Smooth muscle cell (in vitro differentiated cells): Measurements from ENCODE around the gene PPEF1. TPM values are rescaled to one million over a fixed set of nuclear protein-coding genes. Genes with fewer than 3 reads are reported as not detected.

Source experiments
- DNase-seq: peaks from one replicate; lab custom pipeline; 2025; ENCODE audit not compliant: unreplicated experiment; lab: John Stamatoyannopoulos, UW
- H2AFZ ChIP-seq: fragments of 200-600 bp; sonication (generic); 2 replicates; pipeline ENCODE4 v1.6.0; 2016; ENCODE audit warnings: antibody characterized with exemption, low read depth, mild to moderate bottlenecking
- H3F3A ChIP-seq: fragments of 200-600 bp; sonication (generic); 2 replicates; pipeline ENCODE4 v1.6.0; 2017; ENCODE audit warnings: antibody characterized with exemption, low read depth
- H3K27ac ChIP-seq: fragments of 200-600 bp; sonication (generic); 2 replicates; pipeline ENCODE4 v1.5.1; 2016; ENCODE audit warnings: low read depth, mild to moderate bottlenecking
- H3K27me3 ChIP-seq: fragments of 200-600 bp; sonication (generic); 2 replicates; pipeline ENCODE4 v1.6.1; 2016; ENCODE audit warnings: low read depth, mild to moderate bottlenecking
- H3K36me3 ChIP-seq: fragments of 200-600 bp; sonication (generic); 2 replicates; pipeline ENCODE4 v1.5.1; 2016; ENCODE audit warnings: low read depth
- H3K4me1 ChIP-seq: fragments of 200-600 bp; sonication (generic); 2 replicates; pipeline ENCODE4 v1.5.1; 2016; ENCODE audit warnings: low read depth
- H3K4me2 ChIP-seq: fragments of 200-600 bp; sonication (generic); 2 replicates; pipeline ENCODE4 v1.6.0; 2016; ENCODE audit warnings: mild to moderate bottlenecking
- H3K4me3 ChIP-seq: fragments of 200-600 bp; sonication (generic); 2 replicates; pipeline ENCODE4 v1.5.1; 2016; ENCODE audit warnings: mild to moderate bottlenecking
- H3K79me2 ChIP-seq: fragments of 200-600 bp; sonication (generic); 2 replicates; pipeline ENCODE4 v1.6.0; 2016; ENCODE audit warnings: low read depth, mild to moderate bottlenecking
- H3K9ac ChIP-seq: fragments of 200-600 bp; sonication (generic); 2 replicates; pipeline ENCODE4 v1.6.0; 2016; ENCODE audit warnings: low read depth
- H3K9me3 ChIP-seq: fragments of 200-600 bp; sonication (generic); replicated peaks from 2 replicates; pipeline ENCODE4 v1.5.1; 2016; ENCODE audit warnings: low read depth
- H4K20me1 ChIP-seq: fragments of 200-600 bp; sonication (generic); 2 replicates; pipeline ENCODE4 v1.6.0; 2016; ENCODE audit warnings: low read depth
- CTCF ChIP-seq: fragments of 200-600 bp; sonication (generic); IDR thresholded peaks from 2 replicates; pipeline ENCODE4 v1.5.1; 2017; ENCODE audit warnings: borderline replicate concordance, mild to moderate bottlenecking, antibody characterized with exemption; ENCODE audit not compliant: insufficient read depth, poor library complexity, severe bottlenecking
- WGBS: methylation state at CpG from one replicate; pipeline ENCODE4 v1.1.7; 2016; ENCODE audit warnings: low lambda C conversion rate; 5-methylcytosine and 5-hydroxymethylcytosine counted together
- polyA plus RNA-seq: library from polyadenylated mRNA; unstranded; fragments of >200 nt; fragmentation: Nextera tagmentation; extraction: Ambion mirVana; gene quantifications from 2 replicates; pipeline ENCODE4 v1.2.1, GENCODE V29; 2016
- total RNA-seq: library from RNA; depleted of rRNA; stranded (reverse); fragments of >200 nt; gene quantifications from 2 replicates; pipeline ENCODE4 v1.2.3, GENCODE V29; 2014

PPEF1 gene
- total and polyA plus RNA-seq, 2 experiments from 2014 or later = 0.32 to 0.40 TPM

GRCh38 chrX:18748499-18748898 is 41.1 kb downstream of the PPEF1 start:
- Histone ChIP-seq H2AFZ (no peak overlapping the region), H3K36me3 (no peaks in the 10 kb centered on the region), H4K20me1 (no peaks in the 10 kb centered on the region), H3K4me3 (no peak overlapping the region), H3K27ac (no peak overlapping the region), H3K9ac (no peak overlapping the region), H3K9me3 (no peaks in the 10 kb centered on the region), H3K4me1 (no peaks in the 10 kb centered on the region), H3F3A (no peaks in the 10 kb centered on the region), H3K79me2 (no peaks in the 10 kb centered on the region), H3K4me2 (no peak overlapping the region), H3K27me3 (no peaks in the 10 kb centered on the region)
- no peak for DNase-seq
- no peak for TF ChIP-seq CTCF
- WGBS = 78% methylated on average over 2 of the region's 2 CpGs

DNA sequence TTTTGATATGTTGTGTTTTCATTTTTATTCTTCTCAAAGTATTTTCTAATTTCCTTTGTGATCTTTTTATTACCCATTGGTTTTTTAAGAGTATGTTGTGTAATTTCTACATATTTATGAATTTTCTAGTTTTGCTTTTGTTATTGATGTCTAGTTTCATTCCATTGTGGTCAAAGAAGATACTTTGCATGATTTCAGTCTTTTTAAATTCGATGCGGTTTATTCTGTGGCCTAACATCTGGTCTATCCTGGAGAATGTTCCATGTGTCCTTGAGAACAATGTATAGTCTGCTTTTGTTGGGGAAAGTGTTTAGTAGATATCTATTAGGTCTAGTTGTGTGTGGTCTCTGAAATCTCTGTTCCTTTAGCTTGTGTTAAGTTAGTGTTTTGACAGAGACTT is 46.2 kb downstream of the PPEF1 start:
- Histone ChIP-seq H3K9me3 (peaks cover 3% of the 10 kb centered on the region), H3K4me1 (no peaks in the 10 kb centered on the region), H3F3A (no peaks in the 10 kb centered on the region), H3K27me3 (no peaks in the 10 kb centered on the region), H3K27ac (no peak overlapping the region), H4K20me1 (no peaks in the 10 kb centered on the region), H3K9ac (no peak overlapping the region), H3K36me3 (no peaks in the 10 kb centered on the region), H3K4me3 (no peak overlapping the region), H2AFZ (no peak overlapping the region), H3K79me2 (no peaks in the 10 kb centered on the region), H3K4me2 (no peak overlapping the region)
- no peak for DNase-seq
- WGBS = 80% methylated on average over 2 of the region's 2 CpGs
- no peak for TF ChIP-seq CTCF

GRCh38 chrX:18755651-18756050 is 48.2 kb downstream of the PPEF1 start:
- no peaks in the 10 kb centered on the region for H3F3A ChIP-seq
- no peak overlapping the region for H3K27ac ChIP-seq
- no peak overlapping the region for H2AFZ ChIP-seq
- H3K79me2 ChIP-seq = no peaks in the 10 kb centered on the region
- H3K36me3 ChIP-seq = no peaks in the 10 kb centered on the region
- H3K4me1 ChIP-seq = no peaks in the 10 kb centered on the region
- no peak overlapping the region for H3K4me3 ChIP-seq
- no peak for TF ChIP-seq CTCF
- peaks cover 3% of the 10 kb centered on the region for H3K9me3 ChIP-seq
- 79% methylated on average over 4 of the region's 4 CpGs for WGBS
- no peaks in the 10 kb centered on the region for H4K20me1 ChIP-seq
- no peaks in the 10 kb centered on the region for H3K27me3 ChIP-seq
- no peak overlapping the region for H3K9ac ChIP-seq
- H3K4me2 ChIP-seq = no peak overlapping the region
- no peak for DNase-seq

- Histone ChIP-seq H3K9ac (no peak overlapping the region), H3K36me3 (no peaks in the 10 kb centered on the region), H3K9me3 (peaks cover 3% of the 10 kb centered on the region), H3K79me2 (no peaks in the 10 kb centered on the region), H2AFZ (no peak overlapping the region), H3K27ac (no peak overlapping the region), H4K20me1 (no peaks in the 10 kb centered on the region), H3K4me1 (no peaks in the 10 kb centered on the region), H3K4me2 (no peak overlapping the region), H3K27me3 (no peaks in the 10 kb centered on the region), H3F3A (no peaks in the 10 kb centered on the region), H3K4me3 (no peak overlapping the region)
- DNase-seq = no peak
- no peak for TF ChIP-seq CTCF
- 58% methylated on average over 11 of the region's 11 CpGs for WGBS
Observed at GRCh38 chrX:18757956-18758932, 50.8 kb downstream of the PPEF1 start.
